ENCODE results near the gene BNC2.

GRCh38 chr9:16369427-16369826 lies 501.0 kb downstream of the BNC2 start:
- TF ChIP-seq, protein P1, sequence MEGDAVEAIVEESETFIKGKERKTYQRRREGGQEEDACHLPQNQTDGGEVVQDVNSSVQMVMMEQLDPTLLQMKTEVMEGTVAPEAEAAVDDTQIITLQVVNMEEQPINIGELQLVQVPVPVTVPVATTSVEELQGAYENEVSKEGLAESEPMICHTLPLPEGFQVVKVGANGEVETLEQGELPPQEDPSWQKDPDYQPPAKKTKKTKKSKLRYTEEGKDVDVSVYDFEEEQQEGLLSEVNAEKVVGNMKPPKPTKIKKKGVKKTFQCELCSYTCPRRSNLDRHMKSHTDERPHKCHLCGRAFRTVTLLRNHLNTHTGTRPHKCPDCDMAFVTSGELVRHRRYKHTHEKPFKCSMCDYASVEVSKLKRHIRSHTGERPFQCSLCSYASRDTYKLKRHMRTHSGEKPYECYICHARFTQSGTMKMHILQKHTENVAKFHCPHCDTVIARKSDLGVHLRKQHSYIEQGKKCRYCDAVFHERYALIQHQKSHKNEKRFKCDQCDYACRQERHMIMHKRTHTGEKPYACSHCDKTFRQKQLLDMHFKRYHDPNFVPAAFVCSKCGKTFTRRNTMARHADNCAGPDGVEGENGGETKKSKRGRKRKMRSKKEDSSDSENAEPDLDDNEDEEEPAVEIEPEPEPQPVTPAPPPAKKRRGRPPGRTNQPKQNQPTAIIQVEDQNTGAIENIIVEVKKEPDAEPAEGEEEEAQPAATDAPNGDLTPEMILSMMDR (conservative IDR thresholded peaks at IDR 0.05; ENCODE audit: low read depth, low read length) = no peak
- TF ChIP-seq POLR2A (IDR thresholded peaks at IDR 0.05; ENCODE audit: low read depth, low read length) = no peak
- TF ChIP-seq SMC3 (IDR thresholded peaks at IDR 0.05; ENCODE audit: low read depth, low read length) = no peak
- no peak for TF ChIP-seq RAD21 (IDR thresholded peaks at IDR 0.05; ENCODE audit: low read length)
- TF ChIP-seq FOS (IDR thresholded peaks at IDR 0.05; ENCODE audit: low read depth, low read length) = no peak
- TF ChIP-seq BHLHE40 (IDR thresholded peaks at IDR 0.05; ENCODE audit: low read depth, low read length) = no peak
- TF ChIP-seq RFX5 (IDR thresholded peaks at IDR 0.05; ENCODE audit: low read depth, low read length) = no peak
- TF ChIP-seq MXI1 (IDR thresholded peaks at IDR 0.05; ENCODE audit: borderline replicate concordance, low read depth, low read length) = no peak
- TF ChIP-seq MAFK (IDR thresholded peaks at IDR 0.05; ENCODE audit: low read depth, low read length) = no peak
- TF ChIP-seq, protein P2, sequence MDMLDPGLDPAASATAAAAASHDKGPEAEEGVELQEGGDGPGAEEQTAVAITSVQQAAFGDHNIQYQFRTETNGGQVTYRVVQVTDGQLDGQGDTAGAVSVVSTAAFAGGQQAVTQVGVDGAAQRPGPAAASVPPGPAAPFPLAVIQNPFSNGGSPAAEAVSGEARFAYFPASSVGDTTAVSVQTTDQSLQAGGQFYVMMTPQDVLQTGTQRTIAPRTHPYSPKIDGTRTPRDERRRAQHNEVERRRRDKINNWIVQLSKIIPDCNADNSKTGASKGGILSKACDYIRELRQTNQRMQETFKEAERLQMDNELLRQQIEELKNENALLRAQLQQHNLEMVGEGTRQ (IDR thresholded peaks at IDR 0.05; ENCODE audit: low read depth, low read length) = no peak
- TF ChIP-seq CEBPB (IDR thresholded peaks at IDR 0.05; ENCODE audit: low read depth, low read length) = no peak
